AG04450 (cell line): Measurements from ENCODE around the gene OR52K1. TPM values are rescaled to one million over a fixed set of nuclear protein-coding genes. Genes with fewer than 3 reads are reported as not detected.
"Not testable (repeated sequence)": the region's sequence is repeated elsewhere in the genome, so short reads cannot be mapped to it uniquely, and the experiment has no call there.

ENCODE experiments used
- CTCF ChIA-PET: fragments of 300-600, 350-600 bp; formaldehyde crosslinking; extraction: SDS; loops from one replicate; lab custom pipeline; 2022; ENCODE audit warnings: antibody characterized with exemption, inconsistent platforms; lab: Charles Lee
- POLR2A ChIA-PET: fragments of 350-600 bp; formaldehyde crosslinking; extraction: SDS; loops from one replicate; lab custom pipeline; 2021; ENCODE audit warnings: antibody characterized with exemption, inconsistent platforms; lab: Yijun Ruan, JAX
- DNase-seq: peaks from one replicate; pipeline ENCODE4 v3.0.0-alpha.2; 2011; ENCODE audit warnings: low read depth, low spot score
- H3K27ac ChIP-seq: one replicate; pipeline ENCODE4 v1.5.1; 2012; ENCODE audit warnings: low read depth, low read length, control low read depth
- H3K27me3 ChIP-seq: one replicate; pipeline ENCODE4 v1.6.0; 2012; ENCODE audit warnings: low read length; ENCODE audit not compliant: control insufficient read depth, insufficient read depth
- H3K4me3 ChIP-seq: 2 replicates; pipeline ENCODE4 v1.5.1; 2011; ENCODE audit warnings: mild to moderate bottlenecking, low read depth, low read length, control low read depth
- H3K9me3 ChIP-seq: 2 replicates; pipeline ENCODE4 v1.5.1; 2012; ENCODE audit warnings: low read length; ENCODE audit not compliant: control insufficient read depth, insufficient read depth
- CTCF ChIP-seq: IDR thresholded peaks from 2 replicates; pipeline ENCODE4 v1.5.1; 2011; ENCODE audit warnings: low read depth, low read length, control low read depth, inconsistent platforms
- polyA plus RNA-seq: library from polyadenylated mRNA; depleted of rRNA; stranded (reverse); fragments of >200 nt; gene quantifications from 2 replicates; pipeline ENCODE4 v1.2.3, GENCODE V29; 2011

The OR52K1 gene
- polyA plus RNA-seq, 1 experiment = not detected

- Histone ChIP-seq H3K27me3 (no peaks in the 10 kb centered on the region), H3K9me3 (no peaks in the 10 kb centered on the region), H3K4me3 (no peak overlapping the region), H3K27ac (no peak overlapping the region)
- CTCF ChIA-PET = no interaction called here
- POLR2A ChIA-PET = no interaction called here
- no peak for DNase-seq
- TF ChIP-seq CTCF = no peak
Observed at GRCh38 chr11:4480577-4481239, 1.7 kb upstream of the OR52K1 start.

GRCh38 chr11:4481240-4481582, 1.2 kb upstream of the OR52K1 start:
- POLR2A ChIA-PET = no interaction called here
- TF ChIP-seq CTCF = no peak
- H3K27ac ChIP-seq = no peak overlapping the region
- CTCF ChIA-PET = no interaction called here
- H3K4me3 ChIP-seq = no peak overlapping the region
- DNase-seq = no peak
- H3K27me3 ChIP-seq = no peaks in the 10 kb centered on the region
- no peaks in the 10 kb centered on the region for H3K9me3 ChIP-seq

GRCh38 chr11:4484310-4484709, 1.9 kb downstream of the OR52K1 start:
- Histone ChIP-seq H3K27me3 (no peaks in the 10 kb centered on the region), H3K9me3 (no peaks in the 10 kb centered on the region), H3K4me3 (no peak overlapping the region), H3K27ac (no peak overlapping the region)
- TF ChIP-seq CTCF = no peak
- CTCF ChIA-PET = no interaction called here
- POLR2A ChIA-PET = no interaction called here
- no peak for DNase-seq

- CTCF ChIA-PET = interaction anchor here (1.0 to 7.0 kb wide), 3 partner anchors 299 to 307 kb away, joined by 3 to 119 read pairs (median 4); no protein-coding TSS in a partner anchor
- peaks cover 14% of the 10 kb centered on the region for H3K27me3 ChIP-seq
- H3K27ac ChIP-seq, POLR2A ChIA-PET, H3K4me3 ChIP-seq, H3K9me3 ChIP-seq, DNase-seq: not testable (repeated sequence)
Observed at GRCh38 chr11:4491405-4491804, 9.0 kb downstream of the OR52K1 start.

- ChIA-PET POLR2A (no interaction called here), CTCF (interaction anchor here (1.0 to 7.0 kb wide), 9 partner anchors 10 to 309 kb away, joined by 3 to 119 read pairs (median 4); no protein-coding TSS in a partner anchor)
- no peak for DNase-seq
- Histone ChIP-seq H3K4me3 (no peak overlapping the region), H3K27ac (no peak overlapping the region), H3K9me3 (no peaks in the 10 kb centered on the region), H3K27me3 (peaks cover 20% of the 10 kb centered on the region)
- TF ChIP-seq CTCF = no peak
Observed at GRCh38 chr11:4491878-4492606, 9.6 kb downstream of the OR52K1 start.
